ENCODE measurements around the gene MILR1.
"Not testable (repeated sequence)": the region's sequence is repeated elsewhere in the genome, so short reads cannot be mapped to it uniquely, and the experiment has no call there.

Gene MILR1

DNA sequence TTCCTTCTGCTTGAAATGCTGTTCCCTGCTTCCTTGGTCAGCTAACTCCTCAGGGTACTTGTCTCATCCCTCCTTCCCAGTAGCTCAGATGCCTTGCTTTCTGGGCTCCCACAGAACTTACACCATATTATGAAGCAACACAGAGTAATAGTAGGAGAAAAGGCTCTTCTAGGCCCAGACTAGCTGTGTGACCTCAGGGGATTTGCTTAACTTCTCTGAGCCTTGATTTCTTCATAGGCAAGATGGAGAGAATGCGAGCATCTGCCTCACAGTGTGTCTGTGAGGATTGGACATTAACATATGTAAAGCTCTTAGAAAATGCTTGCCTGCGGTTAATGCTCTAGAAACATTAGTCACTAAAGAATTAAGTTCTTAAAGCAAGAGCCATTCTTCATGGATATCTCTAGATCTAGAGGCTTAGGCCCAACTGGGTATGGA lies 36.0 kb upstream of the MILR1 start:
- H3K27ac ChIP-seq (ENCODE audit: low read length): no peak overlapping the region
- H3K9me3 ChIP-seq (ENCODE audit: control insufficient read depth, low read depth, low read length): no peaks in the 10 kb centered on the region
- peaks cover 14% of the 10 kb centered on the region for H3K4me1 ChIP-seq (ENCODE audit: control insufficient read depth, low read depth, low read length)
- H3K27me3 ChIP-seq (ENCODE audit: control insufficient read depth, insufficient read depth, low read length): no peaks in the 10 kb centered on the region
- no peak overlapping the region for H3K9ac ChIP-seq (ENCODE audit: low read length)
- H3K4me3 ChIP-seq (ENCODE audit: low read length): no peak overlapping the region
- H3K36me3 ChIP-seq (ENCODE audit: control insufficient read depth, low read depth, low read length): no peaks in the 10 kb centered on the region

DNA sequence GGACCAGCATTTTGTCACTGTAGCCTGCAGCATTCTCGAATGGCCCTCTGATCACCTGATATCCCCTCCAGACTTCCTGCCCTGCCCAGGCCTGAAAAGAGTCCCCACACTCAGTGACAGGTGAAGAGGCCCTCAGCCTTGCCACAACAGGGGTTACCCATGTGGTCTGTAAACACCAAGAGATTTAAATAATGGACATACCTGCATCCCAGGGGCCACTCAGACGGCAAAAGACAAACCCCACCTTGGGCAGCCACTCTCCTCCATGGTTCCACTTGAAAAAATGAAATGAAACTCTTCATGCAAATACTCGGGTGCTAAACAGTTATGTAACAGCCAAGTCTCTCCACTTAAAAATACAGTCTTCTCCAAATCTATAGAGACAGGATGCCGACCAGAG lies 35.4 kb upstream of the MILR1 start:
- no peak overlapping the region for H3K27ac ChIP-seq (ENCODE audit: low read length)
- no peaks in the 10 kb centered on the region for H3K27me3 ChIP-seq (ENCODE audit: control insufficient read depth, insufficient read depth, low read length)
- H3K9ac ChIP-seq (ENCODE audit: low read length): no peak overlapping the region
- peaks cover 14% of the 10 kb centered on the region for H3K4me1 ChIP-seq (ENCODE audit: control insufficient read depth, low read depth, low read length)
- no peak overlapping the region for H3K4me3 ChIP-seq (ENCODE audit: low read length)
- no peaks in the 10 kb centered on the region for H3K36me3 ChIP-seq (ENCODE audit: control insufficient read depth, low read depth, low read length)
- H3K9me3 ChIP-seq (ENCODE audit: control insufficient read depth, low read depth, low read length): no peaks in the 10 kb centered on the region

DNA sequence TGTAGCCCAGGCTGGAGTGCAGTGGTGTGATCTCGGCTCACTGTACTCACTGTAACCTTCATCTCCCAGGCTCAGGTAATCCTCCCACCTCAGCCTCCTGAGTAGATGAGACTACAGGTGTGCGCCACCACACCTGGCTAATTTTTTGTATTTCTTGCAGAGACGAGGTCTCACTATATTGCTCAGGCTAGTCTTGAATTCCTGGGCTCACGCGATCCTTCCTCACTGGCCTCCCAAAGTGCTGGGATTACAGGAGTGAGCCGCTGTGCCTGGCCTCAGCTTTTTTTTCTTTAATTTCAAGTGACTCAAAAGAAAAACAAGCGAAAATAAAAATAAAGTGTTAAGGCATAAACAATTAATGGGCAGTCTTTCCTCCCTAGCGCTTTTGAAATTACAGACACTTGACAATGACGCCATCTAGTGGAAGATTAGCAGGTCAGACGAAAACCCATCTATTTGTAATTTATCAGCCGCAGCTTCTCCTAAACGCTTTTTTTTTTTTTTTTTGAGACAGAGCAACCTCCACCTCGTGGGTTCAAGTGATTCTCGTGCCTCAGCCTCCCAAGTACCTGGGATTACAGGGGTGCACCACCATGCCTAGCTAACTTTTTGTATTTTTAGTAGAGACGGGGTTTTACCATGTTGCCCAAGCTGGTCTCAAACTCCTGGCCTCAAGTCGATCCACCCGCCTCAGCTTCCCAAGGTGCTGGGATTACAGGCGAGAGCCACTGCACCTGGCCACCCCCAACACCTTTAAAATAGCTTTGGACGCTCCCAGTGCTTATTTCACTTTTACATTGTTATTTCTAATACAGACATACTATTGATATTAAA lies 30.2 kb upstream of the MILR1 start:
- H3K4me3 ChIP-seq (ENCODE audit: low read length): no peak overlapping the region
- no peaks in the 10 kb centered on the region for H3K9me3 ChIP-seq (ENCODE audit: control insufficient read depth, low read depth, low read length)
- H3K9ac ChIP-seq (ENCODE audit: low read length): no peak overlapping the region
- no peaks in the 10 kb centered on the region for H3K36me3 ChIP-seq (ENCODE audit: control insufficient read depth, low read depth, low read length)
- no peak overlapping the region for H3K27ac ChIP-seq (ENCODE audit: low read length)
- H3K4me1 ChIP-seq (ENCODE audit: control insufficient read depth, low read depth, low read length): no peaks in the 10 kb centered on the region
- no peaks in the 10 kb centered on the region for H3K27me3 ChIP-seq (ENCODE audit: control insufficient read depth, insufficient read depth, low read length)

DNA sequence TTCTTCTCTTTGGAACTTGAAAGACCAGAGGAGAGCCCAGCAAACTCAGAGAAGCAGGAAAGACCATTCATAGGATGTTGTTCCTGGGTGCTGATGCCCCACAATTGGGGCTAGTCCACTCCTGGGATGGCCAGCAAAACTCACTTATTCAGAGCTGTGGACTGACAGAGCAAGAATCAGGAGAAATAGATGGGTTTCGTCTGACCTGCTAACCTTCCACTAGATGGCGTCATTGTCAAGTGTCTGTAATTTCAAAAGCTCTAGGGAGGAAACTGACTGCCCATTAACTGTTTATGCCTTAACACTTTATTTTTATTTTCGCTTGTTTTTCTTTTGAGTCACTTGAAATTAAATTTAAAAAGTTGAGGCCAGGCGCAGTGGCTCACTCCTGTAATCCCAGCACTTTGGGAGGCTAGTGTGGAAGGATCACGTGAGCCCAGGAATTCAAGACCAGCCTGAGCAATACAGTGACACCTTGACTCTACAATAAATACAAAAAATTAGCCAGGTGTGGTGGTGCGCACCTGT lies 28.7 kb upstream of the MILR1 start:
- no peaks in the 10 kb centered on the region for H3K9me3 ChIP-seq (ENCODE audit: control insufficient read depth, low read depth, low read length)
- no peak overlapping the region for H3K4me3 ChIP-seq (ENCODE audit: low read length)
- no peak overlapping the region for H3K27ac ChIP-seq (ENCODE audit: low read length)
- no peaks in the 10 kb centered on the region for H3K27me3 ChIP-seq (ENCODE audit: control insufficient read depth, insufficient read depth, low read length)
- H3K4me1 ChIP-seq (ENCODE audit: control insufficient read depth, low read depth, low read length): peaks cover 4% of the 10 kb centered on the region
- no peaks in the 10 kb centered on the region for H3K36me3 ChIP-seq (ENCODE audit: control insufficient read depth, low read depth, low read length)
- no peak overlapping the region for H3K9ac ChIP-seq (ENCODE audit: low read length)

DNA sequence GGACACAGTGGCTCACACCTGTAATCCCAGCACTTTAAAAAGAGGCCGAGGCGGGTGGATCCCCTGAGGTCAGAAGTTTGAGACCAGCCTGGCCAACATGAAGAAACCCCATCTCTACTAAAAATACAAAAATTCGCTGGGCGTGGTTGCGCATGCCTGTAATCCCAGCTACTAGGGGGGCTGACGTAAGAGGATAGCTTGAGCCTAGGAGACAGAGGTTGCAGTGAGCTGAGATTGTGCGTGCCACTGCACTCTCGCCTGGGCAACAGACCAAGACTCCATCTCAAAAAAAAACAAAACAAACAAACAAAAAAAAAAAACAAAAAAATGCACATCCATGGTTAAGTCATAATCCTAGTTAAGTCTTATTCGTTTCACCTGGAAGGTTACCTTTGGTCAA lies 26.8 kb upstream of the MILR1 start:
- H3K27ac ChIP-seq (ENCODE audit: low read length); H3K36me3 ChIP-seq (ENCODE audit: control insufficient read depth, low read depth, low read length); H3K9ac ChIP-seq (ENCODE audit: low read length); H3K4me1 ChIP-seq (ENCODE audit: control insufficient read depth, low read depth, low read length); H3K9me3 ChIP-seq (ENCODE audit: control insufficient read depth, low read depth, low read length); H3K4me3 ChIP-seq (ENCODE audit: low read length); H3K27me3 ChIP-seq (ENCODE audit: control insufficient read depth, insufficient read depth, low read length): not testable (repeated sequence)

DNA sequence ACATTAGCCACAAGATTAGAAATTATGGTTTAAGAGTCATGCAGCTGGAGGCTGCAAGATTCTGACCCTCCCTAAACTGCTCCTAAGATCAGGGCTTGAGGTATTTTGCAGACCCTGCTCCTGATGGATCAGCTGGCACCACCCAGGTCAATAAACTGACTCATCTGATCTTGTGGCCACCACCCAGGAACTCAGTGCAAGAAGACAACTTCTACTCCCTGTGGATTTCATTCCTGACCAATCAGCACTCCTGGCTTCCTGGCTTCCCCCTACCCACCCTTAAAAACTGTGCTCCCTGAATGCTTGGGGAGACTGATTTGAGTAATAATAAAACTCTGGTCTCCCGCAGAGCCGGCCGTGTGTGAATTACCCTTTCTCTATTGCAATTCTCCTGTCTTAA lies 25.0 kb upstream of the MILR1 start:
- Histone ChIP-seq H3K9ac (ENCODE audit: low read length) (no peak overlapping the region), H3K4me3 (ENCODE audit: low read length) (no peak overlapping the region), H3K27ac (ENCODE audit: low read length) (no peak overlapping the region)

DNA sequence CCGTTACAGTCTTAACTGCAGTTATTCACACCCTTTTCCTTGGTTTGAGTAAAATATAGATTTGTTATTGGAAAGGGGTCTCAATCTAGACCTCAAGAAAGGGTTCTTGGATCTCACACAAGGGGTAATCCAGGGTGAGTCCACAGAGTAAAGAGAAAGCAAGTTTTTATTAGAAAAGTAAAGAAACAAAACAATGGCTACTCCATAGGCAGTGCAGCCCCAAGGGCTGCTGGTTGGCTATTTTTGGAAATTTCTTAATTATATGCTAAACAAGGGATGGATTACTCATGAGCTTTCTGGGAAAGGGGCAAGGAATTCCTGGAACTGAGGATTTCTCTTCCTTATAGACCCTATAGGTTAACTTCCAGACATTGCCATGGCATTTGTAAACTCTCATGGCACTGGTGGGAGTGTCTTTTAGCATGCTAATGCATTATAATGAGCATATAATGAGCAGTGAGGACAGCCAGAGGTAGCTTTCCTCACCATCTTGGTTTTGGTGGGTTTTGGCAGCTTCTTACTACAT lies 24.5 kb upstream of the MILR1 start:
- Histone ChIP-seq H3K4me3 (ENCODE audit: low read length) (no peak overlapping the region), H3K9me3 (ENCODE audit: control insufficient read depth, low read depth, low read length) (peaks cover 6% of the 10 kb centered on the region), H3K36me3 (ENCODE audit: control insufficient read depth, low read depth, low read length) (no peaks in the 10 kb centered on the region), H3K9ac (ENCODE audit: low read length) (no peak overlapping the region), H3K27me3 (ENCODE audit: control insufficient read depth, insufficient read depth, low read length) (no peaks in the 10 kb centered on the region), H3K4me1 (ENCODE audit: control insufficient read depth, low read depth, low read length) (peaks cover 4% of the 10 kb centered on the region), H3K27ac (ENCODE audit: low read length) (no peak overlapping the region)

More for the DNA sequence above, 25.0 kb upstream of the MILR1 start:
- H3K27me3 ChIP-seq (ENCODE audit: control insufficient read depth, insufficient read depth, low read length): no peaks in the 10 kb centered on the region
- no peaks in the 10 kb centered on the region for H3K36me3 ChIP-seq (ENCODE audit: control insufficient read depth, low read depth, low read length)
- peaks cover 6% of the 10 kb centered on the region for H3K9me3 ChIP-seq (ENCODE audit: control insufficient read depth, low read depth, low read length)
- H3K4me1 ChIP-seq (ENCODE audit: control insufficient read depth, low read depth, low read length): peaks cover 4% of the 10 kb centered on the region

DNA sequence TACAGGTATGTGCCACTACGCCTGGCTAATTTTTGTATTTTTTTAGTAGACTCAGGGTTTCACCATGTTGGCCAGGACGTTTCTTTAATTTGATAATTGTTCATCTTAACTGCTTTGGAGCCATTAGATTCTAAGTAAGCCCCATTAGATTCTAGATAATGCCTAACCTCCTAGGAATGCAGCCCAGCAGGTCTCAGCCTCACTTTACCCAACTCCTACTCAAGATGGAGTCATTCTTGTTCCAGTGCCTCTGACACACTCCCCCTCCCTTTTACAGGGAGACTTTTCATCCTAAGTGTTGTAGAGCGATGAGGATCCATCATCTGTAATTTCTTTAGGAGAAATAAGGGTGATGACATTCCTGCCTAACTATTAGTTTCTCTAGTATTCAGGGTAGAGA lies 23.7 kb upstream of the MILR1 start:
- Histone ChIP-seq H3K27ac (ENCODE audit: low read length) (no peak overlapping the region), H3K9me3 (ENCODE audit: control insufficient read depth, low read depth, low read length) (peaks cover 6% of the 10 kb centered on the region), H3K36me3 (ENCODE audit: control insufficient read depth, low read depth, low read length) (no peaks in the 10 kb centered on the region), H3K27me3 (ENCODE audit: control insufficient read depth, insufficient read depth, low read length) (no peaks in the 10 kb centered on the region), H3K9ac (ENCODE audit: low read length) (no peak overlapping the region), H3K4me1 (ENCODE audit: control insufficient read depth, low read depth, low read length) (peaks cover 4% of the 10 kb centered on the region), H3K4me3 (ENCODE audit: low read length) (no peak overlapping the region)

DNA sequence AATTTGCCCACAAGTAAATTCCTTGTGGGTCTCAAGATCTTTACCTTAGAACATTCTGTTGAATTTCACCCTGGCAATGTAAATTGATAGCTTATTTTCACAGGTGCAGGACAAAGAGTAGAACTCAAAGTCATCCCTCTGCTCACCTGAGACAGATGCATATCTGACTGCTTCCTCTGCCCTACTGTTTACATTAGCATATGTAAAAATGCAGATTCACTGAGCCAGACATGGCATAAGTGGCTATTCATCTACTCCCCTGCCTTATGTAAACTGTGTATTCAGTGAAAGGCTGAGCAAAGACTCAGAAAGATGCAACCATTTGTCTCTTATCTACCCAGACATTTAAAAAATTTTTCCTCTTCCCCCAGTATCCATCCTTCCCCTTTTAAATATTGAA lies 22.3 kb upstream of the MILR1 start:
- H3K4me3 ChIP-seq (ENCODE audit: low read length): no peak overlapping the region
- H3K9me3 ChIP-seq (ENCODE audit: control insufficient read depth, low read depth, low read length): peaks cover 6% of the 10 kb centered on the region
- no peak overlapping the region for H3K27ac ChIP-seq (ENCODE audit: low read length)
- peaks cover 4% of the 10 kb centered on the region for H3K4me1 ChIP-seq (ENCODE audit: control insufficient read depth, low read depth, low read length)
- H3K36me3 ChIP-seq (ENCODE audit: control insufficient read depth, low read depth, low read length): no peaks in the 10 kb centered on the region
- no peak overlapping the region for H3K9ac ChIP-seq (ENCODE audit: low read length)
- no peaks in the 10 kb centered on the region for H3K27me3 ChIP-seq (ENCODE audit: control insufficient read depth, insufficient read depth, low read length)

DNA sequence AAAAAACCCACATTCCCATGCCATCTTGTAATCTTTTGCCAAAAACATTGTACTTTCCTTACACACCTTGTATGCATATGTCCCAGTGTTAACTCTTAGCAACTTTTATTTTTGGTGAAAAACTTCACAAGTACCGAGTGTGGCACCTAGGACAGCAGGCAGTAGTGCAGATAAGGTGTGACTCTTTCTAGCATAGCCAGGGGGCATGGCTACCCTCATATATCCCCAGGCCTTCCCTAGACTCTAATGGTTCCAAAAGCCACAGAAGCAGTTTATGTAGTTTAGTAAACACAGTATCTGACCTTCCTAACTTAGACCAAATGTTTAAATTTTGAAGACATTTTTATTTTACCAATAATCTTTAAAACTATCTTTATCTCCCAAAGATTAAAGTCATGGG lies 20.5 kb upstream of the MILR1 start:
- H3K9me3 ChIP-seq (ENCODE audit: control insufficient read depth, low read depth, low read length): peaks cover 6% of the 10 kb centered on the region
- no peaks in the 10 kb centered on the region for H3K36me3 ChIP-seq (ENCODE audit: control insufficient read depth, low read depth, low read length)
- no peaks in the 10 kb centered on the region for H3K27me3 ChIP-seq (ENCODE audit: control insufficient read depth, insufficient read depth, low read length)
- H3K4me3 ChIP-seq (ENCODE audit: low read length): no peak overlapping the region
- no peak overlapping the region for H3K27ac ChIP-seq (ENCODE audit: low read length)
- H3K9ac ChIP-seq (ENCODE audit: low read length): no peak overlapping the region
- peaks cover 4% of the 10 kb centered on the region for H3K4me1 ChIP-seq (ENCODE audit: control insufficient read depth, low read depth, low read length)

DNA sequence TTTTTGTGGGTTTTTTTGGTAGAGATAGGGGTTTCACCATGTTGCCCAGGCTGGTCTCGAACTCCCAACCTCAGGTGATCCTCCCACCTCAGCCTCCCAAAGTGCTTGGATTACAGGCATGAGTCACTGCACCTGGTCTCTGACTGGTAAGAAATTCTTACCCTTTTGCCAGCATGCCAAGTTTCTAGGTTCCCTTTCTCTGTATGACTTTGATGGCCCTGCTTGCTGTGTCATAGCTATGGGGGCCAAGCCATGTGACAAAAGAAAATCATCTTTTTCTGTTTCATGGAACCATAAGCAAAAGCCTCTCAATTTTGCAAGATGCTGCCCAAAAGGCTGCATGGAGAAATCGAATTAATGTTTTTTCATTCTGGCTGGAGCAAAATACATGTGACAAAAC lies 18.9 kb upstream of the MILR1 start:
- peaks cover 14% of the 10 kb centered on the region for H3K9me3 ChIP-seq (ENCODE audit: control insufficient read depth, low read depth, low read length)
- not testable (repeated sequence) for H3K4me1 ChIP-seq (ENCODE audit: control insufficient read depth, low read depth, low read length); H3K9ac ChIP-seq (ENCODE audit: low read length); H3K4me3 ChIP-seq (ENCODE audit: low read length); H3K27ac ChIP-seq (ENCODE audit: low read length); H3K27me3 ChIP-seq (ENCODE audit: control insufficient read depth, insufficient read depth, low read length); H3K36me3 ChIP-seq (ENCODE audit: control insufficient read depth, low read depth, low read length)

DNA sequence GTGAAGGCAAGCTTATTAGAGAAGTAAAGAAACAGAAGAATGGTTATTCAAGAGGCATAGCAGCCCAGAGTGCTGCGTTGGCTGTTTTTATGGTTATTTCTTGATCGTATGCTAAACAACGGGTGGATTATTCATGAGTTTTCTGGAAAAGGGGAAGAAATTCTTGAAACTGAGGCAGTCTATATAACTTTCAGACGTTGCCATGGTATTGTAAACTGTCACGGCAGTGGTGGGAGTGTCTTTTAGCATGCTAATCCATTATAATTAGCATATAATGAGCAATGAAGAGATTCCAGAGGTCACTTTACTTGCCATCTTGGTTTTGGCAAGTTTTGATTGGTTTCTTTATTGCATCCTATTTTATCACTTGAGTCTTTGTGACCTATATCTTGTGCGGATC lies 17.4 kb upstream of the MILR1 start:
- no peak overlapping the region for H3K27ac ChIP-seq (ENCODE audit: low read length)
- no peak overlapping the region for H3K9ac ChIP-seq (ENCODE audit: low read length)
- no peaks in the 10 kb centered on the region for H3K27me3 ChIP-seq (ENCODE audit: control insufficient read depth, insufficient read depth, low read length)
- no peak overlapping the region for H3K4me3 ChIP-seq (ENCODE audit: low read length)
- H3K4me1 ChIP-seq (ENCODE audit: control insufficient read depth, low read depth, low read length): no peaks in the 10 kb centered on the region
- H3K36me3 ChIP-seq (ENCODE audit: control insufficient read depth, low read depth, low read length): no peaks in the 10 kb centered on the region
- peaks cover 11% of the 10 kb centered on the region for H3K9me3 ChIP-seq (ENCODE audit: control insufficient read depth, low read depth, low read length)
